Stimulated activated CD8-positive, alpha-beta memory T cell treated with anti-CD3 and anti-CD28 coated beads, Interleukin-4, amount 100 ng/mL, for 48 hours (primary cell): ENCODE measurements around the gene KIAA1549.

Experiments
- DNase-seq: peaks from one replicate; pipeline ENCODE4 v3.0.0-alpha.2; 2020

Gene KIAA1549

GRCh38 chr7:138903186-138903820, 77.9 kb downstream of the KIAA1549 start:
- DNase-seq = peak; percentile 72

- DNase-seq = no peak
Observed at GRCh38 chr7:138902161-138902560, 79.0 kb downstream of the KIAA1549 start.

GRCh38 chr7:138900035-138900828, 81.0 kb downstream of the KIAA1549 start:
- no peak for DNase-seq

- DNase-seq = no peak
Observed at GRCh38 chr7:138898802-138899201, 82.4 kb downstream of the KIAA1549 start.

GRCh38 chr7:138898255-138898654, 82.9 kb downstream of the KIAA1549 start:
- DNase-seq = no peak

- no peak for DNase-seq
Observed at GRCh38 chr7:138895679-138896078, 85.5 kb downstream of the KIAA1549 start.

GRCh38 chr7:138893258-138893657, 87.9 kb downstream of the KIAA1549 start:
- no peak for DNase-seq

GRCh38 chr7:138892812-138893211, 88.4 kb downstream of the KIAA1549 start:
- no peak for DNase-seq

GRCh38 chr7:138892006-138892630, 89.1 kb downstream of the KIAA1549 start:
- DNase-seq = no peak

GRCh38 chr7:138891446-138891810, 89.8 kb downstream of the KIAA1549 start:
- no peak for DNase-seq

- no peak for DNase-seq
Observed at GRCh38 chr7:138890499-138891445, 90.4 kb downstream of the KIAA1549 start.

- no peak for DNase-seq
Observed at GRCh38 chr7:138889582-138890498, 91.3 kb downstream of the KIAA1549 start.

GRCh38 chr7:138887872-138888656, 93.1 kb downstream of the KIAA1549 start:
- DNase-seq = no peak

- no peak for DNase-seq
Observed at GRCh38 chr7:138887085-138887710, 94.0 kb downstream of the KIAA1549 start.

- DNase-seq = peak; percentile 32
Observed at GRCh38 chr7:138886501-138886917, 94.7 kb downstream of the KIAA1549 start.

GRCh38 chr7:138885383-138886147, 95.6 kb downstream of the KIAA1549 start:
- no peak for DNase-seq

- DNase-seq = no peak
Observed at GRCh38 chr7:138882249-138882648, 98.9 kb downstream of the KIAA1549 start.

- DNase-seq = no peak
Observed at GRCh38 chr7:138881579-138882188, 99.5 kb downstream of the KIAA1549 start.
